Stimulated activated CD8-positive, alpha-beta memory T cell treated with anti-CD3 and anti-CD28 coated beads, Interleukin-7, amount 100 ng/mL, for 1 hour (primary cell): ENCODE results near the gene RORC.
A peak's percentile ranks its signal among the peaks of the same experiment; 100 is the strongest.

Experiments used
- DNase-seq, 2 donors: peaks; one replicate each; pipeline ENCODE4 v3.0.0-alpha.2; 2020; ENCODE audit warnings: low read depth in 2 of 2

Gene RORC

GRCh38 chr1:151849126-151849525, 17.5 kb upstream of the RORC start:
- no peak for DNase-seq

DNA sequence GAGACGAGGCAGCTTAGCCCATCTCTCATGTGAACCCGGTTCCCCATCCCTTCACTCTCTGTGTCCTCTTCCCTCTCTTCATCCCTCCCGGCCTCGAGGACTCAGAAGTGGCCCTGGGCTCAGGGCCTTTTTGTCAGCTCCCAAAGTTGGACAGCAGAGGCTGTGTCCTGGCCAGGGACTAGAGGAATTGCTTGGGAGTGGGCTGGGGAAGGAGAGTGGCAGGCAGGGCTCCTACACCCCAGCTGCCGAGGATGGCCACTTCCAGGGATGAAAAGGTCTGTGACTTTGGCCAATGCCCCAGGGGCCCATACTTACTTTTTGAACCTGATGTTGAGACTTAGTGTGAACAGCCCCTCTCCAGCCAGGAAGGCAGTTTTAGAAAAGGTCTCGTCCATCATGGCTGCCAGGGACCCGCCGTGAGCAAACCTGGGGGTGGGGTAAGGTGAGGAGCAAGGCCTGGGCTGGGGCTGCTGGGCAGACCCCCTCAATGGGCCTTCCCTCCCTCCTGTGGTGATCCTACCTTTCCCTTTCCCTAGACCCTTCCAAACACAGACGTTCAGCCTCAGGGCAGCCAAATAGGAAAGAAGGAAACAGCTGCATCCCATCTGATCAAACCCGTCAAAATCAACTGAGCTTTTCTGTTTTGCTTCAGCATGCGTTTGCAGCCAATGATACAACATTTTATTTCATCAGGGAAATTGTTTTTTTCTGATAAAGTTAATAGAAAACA, 16.4 kb upstream of the RORC start:
- no peak for DNase-seq

DNA sequence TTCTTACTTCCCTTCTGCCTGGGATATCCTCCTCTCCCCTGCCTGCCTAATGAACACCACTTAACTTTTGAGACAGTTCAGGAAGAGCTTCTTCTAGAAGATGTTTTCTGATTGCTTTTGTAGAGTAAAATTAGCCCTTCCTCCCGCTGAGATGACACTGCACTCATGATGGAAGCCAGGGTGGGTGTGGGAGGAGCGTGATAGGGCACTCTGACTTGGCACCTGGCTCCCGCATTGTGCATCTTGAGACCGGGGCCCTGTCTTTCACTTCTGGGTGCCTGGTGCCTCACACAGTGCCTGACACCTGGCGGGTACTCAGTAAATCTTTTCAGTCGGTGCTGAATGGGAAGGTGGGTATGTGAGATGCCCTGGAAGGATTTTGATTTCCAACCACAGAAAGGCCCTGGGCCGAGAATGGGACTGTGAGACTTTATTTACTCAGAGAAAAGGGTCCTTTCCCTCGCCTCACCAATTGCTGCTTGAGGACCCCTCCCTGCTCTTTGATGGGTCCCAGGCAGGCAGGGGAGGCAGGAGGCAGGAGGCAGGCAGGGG, 15.2 kb upstream of the RORC start:
- DNase-seq: no peak

DNA sequence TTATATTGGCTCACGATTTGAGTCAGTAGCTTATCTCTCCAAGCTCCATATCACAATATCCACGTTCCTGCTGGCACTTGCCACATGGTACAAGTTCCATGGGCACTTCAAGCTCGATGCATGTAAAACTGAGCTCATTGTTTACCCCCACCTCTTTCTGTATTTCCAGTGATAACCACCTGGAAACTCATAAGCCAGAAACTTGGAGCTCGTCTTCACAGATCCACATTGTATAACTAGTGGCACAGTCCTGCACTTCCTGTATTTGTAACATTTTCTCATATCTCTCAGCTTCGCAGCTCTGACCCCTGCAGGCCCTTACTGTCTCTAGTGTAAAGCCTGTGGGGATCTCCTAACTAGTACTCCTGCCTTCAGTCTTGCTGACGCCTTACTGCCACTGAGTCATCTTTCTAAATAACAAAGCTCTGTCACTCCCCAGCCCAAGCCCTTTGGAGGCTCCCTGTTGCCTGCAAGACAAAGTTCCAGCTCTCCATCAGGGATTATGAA, 14.5 kb upstream of the RORC start:
- no peak for DNase-seq

DNA sequence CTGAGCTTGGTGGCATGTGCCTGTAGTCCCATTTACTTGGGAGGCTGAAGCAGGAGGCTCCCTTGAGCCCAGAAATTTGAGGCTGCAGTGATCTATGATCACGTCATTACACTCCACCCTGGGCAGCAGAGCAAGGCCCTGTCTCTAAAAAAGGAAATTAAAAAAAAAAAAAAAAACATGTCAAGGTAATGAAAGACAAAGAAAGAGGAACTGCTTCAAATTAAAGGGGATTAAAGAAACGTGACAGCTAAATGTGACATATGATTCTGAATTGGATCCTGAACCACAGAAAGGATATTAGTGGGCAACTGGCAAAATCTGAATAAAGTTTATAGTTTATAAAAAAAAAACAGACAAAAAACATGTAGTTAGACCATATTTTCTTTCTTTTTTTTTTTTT, 11.8 kb upstream of the RORC start:
- no peak for DNase-seq

DNA sequence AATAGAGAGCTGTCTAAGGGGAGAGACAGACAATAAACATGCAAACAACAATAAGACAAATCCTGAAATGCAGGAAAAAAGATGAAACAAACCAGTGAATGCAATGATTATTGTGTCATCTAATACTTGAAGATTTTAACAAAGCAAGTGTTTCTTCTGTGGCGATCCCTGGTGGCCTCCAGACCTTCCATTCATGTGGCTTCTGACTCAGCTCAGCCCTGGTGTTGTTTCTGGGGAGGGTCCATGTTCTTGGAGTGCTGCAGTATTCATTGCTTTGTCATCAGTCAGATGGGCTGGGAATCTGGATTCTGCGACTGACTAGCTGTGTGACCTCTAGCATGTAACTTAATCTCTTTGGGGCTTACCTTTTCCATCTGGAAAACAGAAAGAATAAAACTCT, 9.5 kb upstream of the RORC start:
- no peak for DNase-seq

GRCh38 chr1:151840421-151840820, 8.8 kb upstream of the RORC start:
- no peak for DNase-seq

DNA sequence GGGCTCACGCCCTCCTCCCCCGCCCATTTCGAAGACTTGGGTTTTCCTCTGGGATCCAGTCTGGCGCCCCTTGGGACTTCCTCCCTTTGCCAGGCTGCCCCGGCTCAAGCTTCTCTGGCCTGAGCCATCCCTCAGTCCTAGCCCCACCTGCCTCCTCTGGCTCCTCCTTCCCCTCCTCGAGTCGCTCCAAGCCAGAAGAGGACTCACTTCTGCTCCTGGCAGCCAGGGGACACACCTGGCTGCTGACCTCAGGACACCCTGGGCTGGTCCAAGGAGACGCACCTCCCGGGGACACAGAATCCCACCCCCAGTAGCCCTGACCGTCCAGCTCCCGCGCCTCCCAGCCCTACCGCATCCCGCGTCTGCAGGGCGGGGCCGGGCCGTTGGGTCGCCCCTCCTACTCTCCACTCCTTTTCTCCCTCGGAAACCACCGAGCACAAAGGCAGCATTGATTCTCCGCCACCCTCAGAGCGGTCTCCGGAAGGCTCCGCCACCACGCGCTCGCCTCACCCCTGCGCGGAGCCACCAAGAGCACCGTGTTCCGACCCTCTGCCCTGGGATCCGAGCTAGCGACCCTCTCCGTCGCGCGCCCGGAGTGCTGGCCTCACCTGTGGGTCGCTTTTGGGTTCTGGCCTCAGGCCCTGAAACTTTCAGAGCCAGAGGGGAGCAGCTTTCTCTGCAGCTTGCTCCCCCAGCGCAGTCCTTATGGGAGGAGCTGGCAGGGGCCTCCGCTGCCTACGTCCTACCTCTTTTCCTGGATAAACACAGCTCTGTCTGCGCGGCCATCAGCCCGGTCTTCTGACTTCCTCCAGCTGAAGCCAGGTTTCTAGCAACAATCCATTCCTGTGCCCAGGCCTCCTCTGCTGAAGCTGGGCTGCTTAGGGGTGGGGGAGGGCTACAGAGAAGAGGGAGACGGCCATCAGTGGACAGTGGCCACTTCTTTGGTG, 8.1 kb upstream of the RORC start, which contains the start of gene C2CD4D:
TSS of gene C2CD4D (minus strand) at position 364 of the 947 bp plus-strand sequence. CDS start 831 bp downstream, outside the sequence.
- peak; percentile 18 to 34 for DNase-seq

GRCh38 chr1:151839082-151839412, 7.4 kb upstream of the RORC start:
- no peak for DNase-seq

GRCh38 chr1:151838222-151839081, 6.8 kb upstream of the RORC start:
- no peak for DNase-seq

DNA sequence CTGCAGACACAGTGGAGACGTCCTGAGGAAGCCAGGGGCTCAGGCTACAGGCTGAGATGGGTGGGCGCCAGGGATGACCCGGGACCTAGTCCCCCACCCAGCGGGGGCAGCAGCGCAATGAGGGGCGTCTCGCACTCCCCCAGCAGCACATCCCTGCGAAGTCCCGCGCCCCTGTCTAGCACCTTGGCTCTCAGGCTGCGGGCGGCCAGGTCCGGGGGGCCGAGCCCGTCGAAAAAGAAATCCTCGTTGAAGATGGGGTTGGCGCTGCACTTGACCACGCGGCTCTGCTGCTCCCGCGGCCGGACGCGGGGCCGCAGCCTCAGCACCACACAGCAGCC, 6.3 kb upstream of the RORC start:
- DNase-seq: no peak

DNA sequence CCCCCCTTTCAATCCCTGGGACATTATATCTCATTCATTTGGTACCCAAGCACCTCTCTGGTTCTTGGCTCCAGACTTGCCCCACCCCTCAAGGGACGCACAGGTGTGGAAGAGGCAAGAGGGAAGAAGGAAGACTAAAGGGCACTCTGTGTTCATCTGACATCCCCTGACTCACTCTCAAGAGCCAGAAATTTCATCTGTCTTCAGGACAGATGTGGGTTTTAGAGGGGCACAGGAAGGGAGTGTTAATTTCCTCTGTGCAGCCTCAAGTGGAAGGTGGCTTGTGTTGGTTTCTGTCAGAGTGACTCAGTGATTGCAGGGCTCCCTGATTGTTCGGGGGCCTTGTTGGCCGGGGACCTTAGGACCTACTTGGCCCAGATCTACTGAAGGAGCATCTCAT, 5.6 kb upstream of the RORC start:
- no peak for DNase-seq

DNA sequence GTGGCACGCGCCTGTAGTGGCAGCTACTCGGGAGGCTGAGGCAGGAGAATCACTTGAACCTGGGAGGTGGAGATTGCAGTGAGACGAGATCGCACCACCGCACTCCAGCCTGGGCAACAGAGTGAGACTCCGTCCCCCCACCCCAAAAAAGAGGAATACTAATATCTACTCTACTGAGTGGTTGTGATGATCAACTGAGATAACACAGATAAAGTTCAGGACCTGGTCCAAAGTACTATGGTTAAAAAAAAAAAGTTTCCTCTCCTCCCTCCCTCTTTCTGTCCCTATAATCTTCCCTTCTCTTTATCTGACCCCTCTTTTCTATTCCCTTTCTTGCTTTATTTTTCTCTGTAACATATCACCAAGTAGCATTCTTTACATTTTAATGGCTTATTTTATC, 4.0 kb upstream of the RORC start:
- DNase-seq: no peak

GRCh38 chr1:151834239-151834638, 2.6 kb upstream of the RORC start:
- no peak for DNase-seq

GRCh38 chr1:151833172-151833900, 1.7 kb upstream of the RORC start:
- DNase-seq: no peak

DNA sequence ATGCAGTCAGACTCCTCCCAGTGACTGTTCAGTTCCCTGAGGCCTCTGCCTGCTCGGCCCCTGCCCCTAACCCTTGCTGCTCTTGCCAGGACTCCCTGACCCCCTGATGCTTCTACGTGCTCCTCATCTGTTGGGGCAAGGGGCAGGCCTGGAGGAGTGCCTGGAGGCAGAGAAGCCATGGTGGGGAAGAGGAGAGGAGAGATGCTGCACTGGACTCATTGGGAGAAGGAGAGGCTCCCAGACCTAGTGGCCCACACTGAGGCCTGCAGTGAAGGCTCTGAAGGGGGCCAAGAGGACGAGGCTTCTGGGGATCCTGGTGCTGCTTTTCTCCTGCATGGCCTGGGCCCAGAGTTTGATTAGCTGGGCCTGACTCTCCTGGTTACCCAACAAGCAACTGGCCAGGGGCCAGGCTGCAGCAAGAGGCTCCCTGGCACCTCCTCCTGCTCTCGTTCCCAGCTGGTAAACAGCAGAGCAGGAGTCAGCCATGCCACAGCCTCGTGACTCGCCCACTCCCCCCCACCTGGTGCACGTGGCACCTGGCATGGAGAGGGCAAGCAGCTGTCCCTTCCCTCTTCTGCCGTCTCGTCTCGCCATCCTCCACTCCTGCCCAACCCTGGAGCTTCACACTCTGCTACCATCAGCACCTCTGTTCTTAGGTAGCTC, 847 bp upstream of the RORC start:
- DNase-seq: no peak

DNA sequence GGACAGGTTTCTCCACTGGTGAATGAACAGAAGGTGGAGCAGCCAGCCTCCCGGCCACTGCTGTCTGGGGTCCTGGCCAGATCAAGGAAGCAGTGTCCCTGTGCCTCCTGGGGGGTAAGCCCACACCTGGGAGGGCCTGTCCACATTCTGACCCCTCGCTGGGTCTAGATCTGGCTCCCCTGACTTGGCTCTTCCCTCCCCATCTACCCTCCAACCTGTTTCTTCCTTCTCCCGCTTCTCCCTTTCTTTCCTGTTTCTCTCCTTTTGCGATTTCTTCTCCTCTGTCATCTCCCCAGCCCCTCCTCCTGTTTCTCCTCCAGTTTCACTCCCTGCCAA, 378 bp downstream of the RORC start:
- DNase-seq: no peak

DNA sequence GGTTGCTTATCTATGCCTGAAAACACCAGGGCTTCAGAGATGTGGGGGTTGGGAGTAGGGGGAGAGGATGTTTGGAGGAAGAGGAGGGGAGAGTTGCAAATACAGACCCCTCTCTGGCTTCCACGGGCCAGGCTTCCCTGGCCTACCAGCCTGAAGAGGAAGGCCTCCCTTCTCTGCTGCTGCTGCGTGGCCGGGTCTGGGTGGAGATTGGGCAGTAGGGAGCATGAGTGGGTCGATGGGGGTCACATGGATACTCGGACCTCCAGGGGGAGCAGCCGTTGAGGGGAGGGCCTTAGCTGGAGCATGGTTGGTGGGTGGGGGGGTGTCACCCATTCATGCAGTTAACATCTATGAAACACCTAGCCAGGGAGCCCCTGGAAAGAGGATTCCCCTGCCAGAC, 1.5 kb downstream of the RORC start:
- no peak for DNase-seq

GRCh38 chr1:151829352-151830046, 2.1 kb downstream of the RORC start:
- DNase-seq: no peak

DNA sequence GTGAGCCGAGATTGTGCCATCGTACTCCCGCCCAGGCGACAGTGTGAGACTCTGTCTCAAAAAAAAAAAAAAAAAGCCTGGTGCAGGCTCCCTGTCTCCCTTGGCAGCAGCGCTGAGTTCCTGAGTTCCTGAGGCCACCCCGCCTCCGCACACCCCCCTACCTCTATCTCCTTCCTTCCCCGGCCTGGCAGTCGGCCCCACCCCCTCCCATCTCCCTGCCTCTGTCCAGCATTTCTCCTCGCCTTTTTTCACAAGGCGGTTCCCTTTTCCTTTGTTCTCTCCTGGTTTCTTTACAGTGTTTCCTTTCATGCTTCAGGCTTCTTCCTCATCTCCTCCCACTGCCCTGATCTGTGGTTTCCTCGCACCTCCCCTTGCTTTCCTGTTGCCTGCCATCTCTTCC, 2.7 kb downstream of the RORC start:
- DNase-seq: no peak
